Measurements from ENCODE around the gene C2CD4D. TPM values are rescaled to one million over a fixed set of nuclear protein-coding genes. Genes with fewer than 3 reads are reported as not detected.
"Not testable (repeated sequence)": the region's sequence is repeated elsewhere in the genome, so short reads cannot be mapped to it uniquely, and the experiment has no call there.

C2CD4D gene
- total and polyA plus RNA-seq, 2 of the 13 experiments (the other 11 are each of a cell fraction or from before 2014, with no cell fraction given): not detected

- no peak overlapping the region for H3K27ac ChIP-seq (ENCODE audit: extremely low read length, insufficient read depth, low read length)
- no peaks in the 10 kb centered on the region for H3K27me3 ChIP-seq (ENCODE audit: control insufficient read depth in 1 of 2, insufficient read depth in 2 of 2, low read length in 2 of 2)
- WGBS (ENCODE audit: low lambda C conversion rate): 94% methylated on average over 1 of the region's 1 CpG
- ATAC-seq: no peak
- in situ Hi-C loops (cut with HindIII; ENCODE audit: extremely low pct_ligation_motif_present, low pct_unique_long_range_greater_than_20kb): no loop called here
- ChIA-PET POLR2A (no interaction called here), CTCF (ENCODE audit: low intra/inter-chr PET ratio, low total read pairs) (no interaction called here)
- peaks cover 2 to 3% of the 10 kb centered on the region in 2 experiments; a peak in 2 of 5 replicates for H3K36me3 ChIP-seq (replicated peaks in 1 of 2; ENCODE audit: control insufficient read depth in 1 of 2, insufficient read depth in 2 of 2, low read length in 2 of 2)
- H2AFZ ChIP-seq (ENCODE audit: low read length): no peak overlapping the region
- no peak for FAIRE-seq
- H3K4me3 ChIP-seq (replicated peaks in 1 of 3; ENCODE audit: insufficient read depth in 1 of 3, low read depth in 2 of 3, low read length in 3 of 3): no peak overlapping the region
- H3K4me1 ChIP-seq (ENCODE audit: insufficient read depth, low read length): no peaks in the 10 kb centered on the region
- no peaks in the 10 kb centered on the region for H3K9me3 ChIP-seq (ENCODE audit: low read length)
- no peaks in the 10 kb centered on the region for H4K20me1 ChIP-seq (ENCODE audit: insufficient read depth, low read length)
- H3K9ac ChIP-seq (ENCODE audit: insufficient read depth, low read depth, low read length): no peak overlapping the region
- no TSS peak for BruUV-seq (replicated peaks)
- H3K79me2 ChIP-seq (ENCODE audit: insufficient read depth, low read length): no peaks in the 10 kb centered on the region
- TF ChIP-seq POLR2AphosphoS2 (IDR thresholded peaks at IDR 0.05; ENCODE audit: low read depth, low read length) (no peak), TEF (CRISPR knock-in tag; IDR thresholded peaks at IDR 0.05) (no peak), MAFK (conservative IDR thresholded peaks at IDR 0.05 in 1 of 2, IDR thresholded peaks at IDR 0.05 in 1 of 2; ENCODE audit: low read length in 2 of 2) (peak in 1 of 2 experiments; percentile 36; a peak in 2 of 4 replicates)
- no peak for DNase-seq (ENCODE audit: low spot score)
- intact Hi-C loops (cut with micrococcal nuclease; ENCODE audit: unreplicated experiment): no loop called here
- no peak overlapping the region for H3K4me2 ChIP-seq (ENCODE audit: low read depth, low read length)
Observed at GRCh38 chr1:151875419-151876097, 35.9 kb upstream of the C2CD4D start.

DNA sequence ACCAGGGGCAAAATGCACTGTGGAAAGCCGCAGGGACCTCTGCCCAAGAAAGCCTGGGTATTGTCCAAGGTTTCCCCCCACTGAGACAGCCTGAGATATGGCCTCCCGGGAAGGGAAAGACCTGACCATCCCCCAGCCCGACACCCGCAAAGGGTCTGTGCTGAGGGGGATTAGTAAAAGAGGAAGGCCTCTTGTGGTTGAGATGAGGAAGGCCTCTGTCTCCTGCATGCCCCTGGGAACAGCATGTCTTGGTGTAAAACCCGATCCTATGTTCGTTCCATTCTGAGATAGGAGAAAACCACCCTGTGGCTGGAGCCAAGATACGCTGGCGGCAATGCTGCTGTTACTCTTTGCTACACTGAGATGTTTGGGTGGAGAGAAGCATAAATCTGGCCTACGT is 33.2 kb upstream of the C2CD4D start:
- BruUV-seq (replicated peaks); DNase-seq (ENCODE audit: low spot score); CTCF ChIA-PET (ENCODE audit: low intra/inter-chr PET ratio, low total read pairs); H3K79me2 ChIP-seq (ENCODE audit: insufficient read depth, low read length); intact Hi-C loops (cut with micrococcal nuclease; ENCODE audit: unreplicated experiment); H4K20me1 ChIP-seq (ENCODE audit: insufficient read depth, low read length); ATAC-seq; H3K9me3 ChIP-seq (ENCODE audit: low read length); H3K4me2 ChIP-seq (ENCODE audit: low read depth, low read length); POLR2A ChIA-PET; H3K36me3 ChIP-seq (replicated peaks in 1 of 2; ENCODE audit: control insufficient read depth in 1 of 2, insufficient read depth in 2 of 2, low read length in 2 of 2); FAIRE-seq; H3K27me3 ChIP-seq (ENCODE audit: control insufficient read depth in 1 of 2, insufficient read depth in 2 of 2, low read length in 2 of 2); in situ Hi-C loops (cut with HindIII; ENCODE audit: extremely low pct_ligation_motif_present, low pct_unique_long_range_greater_than_20kb); H3K9ac ChIP-seq (ENCODE audit: insufficient read depth, low read depth, low read length); H2AFZ ChIP-seq (ENCODE audit: low read length); H3K4me3 ChIP-seq (replicated peaks in 1 of 3; ENCODE audit: insufficient read depth in 1 of 3, low read depth in 2 of 3, low read length in 3 of 3); H3K4me1 ChIP-seq (ENCODE audit: insufficient read depth, low read length); H3K27ac ChIP-seq (ENCODE audit: extremely low read length, insufficient read depth, low read length): not testable (repeated sequence)
- 94% methylated on average over 8 of the region's 9 CpGs for WGBS (ENCODE audit: low lambda C conversion rate)

All from HepG2 (cell line).